Activated CD4-positive, alpha-beta T cell treated with anti-CD3 and anti-CD28 coated beads, Interleukin-10, Interleukin-2, amounts not matched to agents 100 ng/mL and 50 ng/mL, durations not matched to agents 16 hours and 8 hours (primary cell): ENCODE results near the gene DNAH17.
A peak's percentile ranks its signal among the peaks of the same experiment; 100 is the strongest.

Source experiments
- DNase-seq: peaks from one replicate; pipeline ENCODE4 v3.0.0-alpha.2; 2020

DNAH17 gene

GRCh38 chr17:78383725-78384471 is 193.3 kb downstream of the DNAH17 start:
- peak; percentile 96 for DNase-seq

- peak; percentile 82 for DNase-seq
Measured at GRCh38 chr17:78381601-78382232, 195.5 kb downstream of the DNAH17 start.

GRCh38 chr17:78380370-78380769 is 196.8 kb downstream of the DNAH17 start:
- peak; percentile 49 for DNase-seq

GRCh38 chr17:78379131-78379491 is 198.1 kb downstream of the DNAH17 start:
- peak; percentile 51 for DNase-seq

- peak; percentile 89 for DNase-seq
Measured at GRCh38 chr17:78378225-78379130, 198.7 kb downstream of the DNAH17 start, which contains the start of gene PGS1. TSS of gene PGS1 (plus strand) at chr17:78378649. CDS start at chr17:78378666, 17 bp downstream.

- DNase-seq: no peak
Measured at GRCh38 chr17:78377858-78378224, 199.4 kb downstream of the DNAH17 start.

- DNase-seq: no peak
Measured at GRCh38 chr17:78376161-78376560, 201.0 kb downstream of the DNAH17 start.

- no peak for DNase-seq
Measured at GRCh38 chr17:78375401-78376151, 201.6 kb downstream of the DNAH17 start.

GRCh38 chr17:78374631-78375274 is 202.4 kb downstream of the DNAH17 start:
- no peak for DNase-seq

GRCh38 chr17:78374189-78374588 is 203.0 kb downstream of the DNAH17 start:
- no peak for DNase-seq
